Upper lobe of left lung (tissue), 6 donors: ENCODE results near the gene PHLDA1. TPM values are rescaled to one million over a fixed set of nuclear protein-coding genes. Genes with fewer than 3 reads are reported as not detected.

Experiments
- ATAC-seq, 2 donors: fragments of 200-7000 bp; cut with Tn5 transposase; one replicate each; pipeline ENCODE4 v1.9.1; 2022; ENCODE audit warnings: mild to moderate bottlenecking in 2 of 2, moderate library complexity in 2 of 2; ENCODE audit not compliant: low FRiP score in 2 of 2
- DNase-seq, 2 donors: peaks; one replicate each; pipeline ENCODE4 v3.0.0-alpha.2; 2019 to 2020
- H3K27ac ChIP-seq, 4 donors: fragments of 200-600 bp; sonication (generic); one replicate each; pipeline ENCODE4 v1.5.1; 2016 to 2019
- H3K27me3 ChIP-seq, 4 donors: fragments of 200-600 bp; sonication (generic); one replicate each; pipeline ENCODE4 v1.5.1; 2017 to 2019
- H3K36me3 ChIP-seq, 4 donors: fragments of 200-600 bp; sonication (generic); one replicate each; pipeline ENCODE4 v1.5.1; 2016 to 2019
- H3K4me1 ChIP-seq, 4 donors: fragments of 200-600 bp; sonication (generic); one replicate each; pipeline ENCODE4 v1.5.1; 2018 to 2019
- H3K4me3 ChIP-seq, 4 donors: fragments of 200-600 bp; sonication (generic); one replicate each; pipeline ENCODE4 v1.5.1; 2017 to 2019; ENCODE audit warnings: mild to moderate bottlenecking in 2 of 4, moderate library complexity in 1 of 4
- H3K9me3 ChIP-seq, 4 donors: fragments of 200-600 bp; sonication (generic); one replicate each; pipeline ENCODE4 v1.5.1; 2018 to 2019
- CTCF ChIP-seq, 6 experiments: fragments of 450-650 bp in 4 of 6; fragments of 200-600 bp in 2 of 6; sonication (generic) in 2 of 6; IDR thresholded peaks; one replicate each; pipeline ENCODE4 v1.5.1; 2016 to 2019; ENCODE audit warnings: antibody characterized with exemption in 6 of 6
- EP300 ChIP-seq, 4 donors: sonication (generic); formaldehyde crosslinking; IDR thresholded peaks; one replicate each; pipeline ENCODE4 v1.5.1; 2017; ENCODE audit warnings: antibody characterized with exemption in 4 of 4, control low read depth in 2 of 4
- POLR2A ChIP-seq, 4 donors: fragments of 450-650 bp; IDR thresholded peaks; one replicate each; pipeline ENCODE4 v1.5.1; 2016 to 2017; ENCODE audit warnings: antibody characterized with exemption in 4 of 4, mild to moderate bottlenecking in 2 of 4
- POLR2AphosphoS5 ChIP-seq, 2 donors: sonication (generic); formaldehyde crosslinking; IDR thresholded peaks; one replicate each; pipeline ENCODE4 v1.5.1; 2017; ENCODE audit warnings: antibody characterized with exemption in 2 of 2
- WGBS, 2 donors: methylation state at CpG; one replicate each; pipeline ENCODE4 v1.1.5; 2017 to 2018; 5-methylcytosine and 5-hydroxymethylcytosine counted together
- total RNA-seq, 6 donors: library from RNA; depleted of rRNA in 4 of 6; stranded (reverse); fragments of >200 nt in 4 of 6; gene quantifications; one replicate each; pipeline versions ENCODE4 v1.1.0 to v1.2.1, GENCODE V29; 2016 to 2021
- donor health status: DM: no; HTN: no; CAD: no; lungs with moderate emphysema.
- donor health status: DM: no; HTN: yes; CAD: no; lungs with severe emphysema.

The PHLDA1 gene
- total RNA-seq, 6 donors from 2014 or later = 5.2 to 31.2 (median 14.0) TPM

- H3K4me3 ChIP-seq = no peak overlapping the region
- H3K4me1 ChIP-seq = no peaks in the 10 kb centered on the region
- DNase-seq = no peak
- no peaks in the 10 kb centered on the region for H3K36me3 ChIP-seq
- no peaks in the 10 kb centered on the region for H3K27me3 ChIP-seq
- TF ChIP-seq POLR2A (IDR thresholded peaks at IDR 0.05) (no peak), CTCF (IDR thresholded peaks at IDR 0.05) (no peak), EP300 (IDR thresholded peaks at IDR 0.05) (no peak), POLR2AphosphoS5 (IDR thresholded peaks at IDR 0.05) (no peak)
- WGBS, 2 donors = 55 to 73% methylated on average over 3 of the region's 3 CpGs
- no peak overlapping the region for H3K27ac ChIP-seq
- ATAC-seq = no peak
- no peaks in the 10 kb centered on the region for H3K9me3 ChIP-seq
These were observed 33.9 kb downstream of the PHLDA1 start for GRCh38 chr12:75997658-75998057.

- Histone ChIP-seq H3K9me3 (no peaks in the 10 kb centered on the region), H3K27ac (no peak overlapping the region), H3K4me3 (no peak overlapping the region), H3K4me1 (no peaks in the 10 kb centered on the region), H3K36me3 (no peaks in the 10 kb centered on the region), H3K27me3 (no peaks in the 10 kb centered on the region)
- TF ChIP-seq POLR2A (IDR thresholded peaks at IDR 0.05) (no peak), POLR2AphosphoS5 (IDR thresholded peaks at IDR 0.05) (no peak)
- WGBS, 2 donors = 50 to 58% methylated on average over 1 of the region's 1 CpG
- ATAC-seq (no peak), DNase-seq (no peak)
These were observed 34.6 kb downstream of the PHLDA1 start for GRCh38 chr12:75996861-75997447.

GRCh38 chr12:75995691-75996090 lies 35.9 kb downstream of the PHLDA1 start:
- DNase-seq (no peak), ATAC-seq (no peak)
- TF ChIP-seq POLR2A (IDR thresholded peaks at IDR 0.05) (no peak), CTCF (IDR thresholded peaks at IDR 0.05) (no peak), EP300 (IDR thresholded peaks at IDR 0.05) (no peak), POLR2AphosphoS5 (IDR thresholded peaks at IDR 0.05) (no peak)
- no peaks in the 10 kb centered on the region for H3K9me3 ChIP-seq
- H3K27ac ChIP-seq = no peak overlapping the region
- no peaks in the 10 kb centered on the region for H3K27me3 ChIP-seq
- no peak overlapping the region for H3K4me3 ChIP-seq
- peaks cover 0 to 2% (median 0%) of the 10 kb centered on the region in 4 donors for H3K4me1 ChIP-seq
- no peaks in the 10 kb centered on the region for H3K36me3 ChIP-seq

- H3K27me3 ChIP-seq = no peaks in the 10 kb centered on the region
- WGBS, 2 donors = 67 to 75% methylated on average over 4 of the region's 4 CpGs
- ATAC-seq = no peak
These were observed 37.4 kb downstream of the PHLDA1 start for GRCh38 chr12:75994069-75994740.

GRCh38 chr12:75991753-75992152 lies 39.8 kb downstream of the PHLDA1 start:
- ATAC-seq (no peak), DNase-seq (no peak)
- TF ChIP-seq POLR2A (IDR thresholded peaks at IDR 0.05) (no peak), EP300 (IDR thresholded peaks at IDR 0.05) (no peak), POLR2AphosphoS5 (IDR thresholded peaks at IDR 0.05) (no peak), CTCF (IDR thresholded peaks at IDR 0.05) (no peak)
- Histone ChIP-seq H3K4me3 (no peak overlapping the region), H3K36me3 (no peaks in the 10 kb centered on the region), H3K4me1 (peaks cover 0 to 8% (median 1%) of the 10 kb centered on the region in 4 donors), H3K9me3 (no peaks in the 10 kb centered on the region), H3K27ac (no peak overlapping the region), H3K27me3 (no peaks in the 10 kb centered on the region)
- 75% methylated on average over 5 of the region's 5 CpGs for WGBS, 2 donors

More at GRCh38 chr12:75994069-75994740, 37.4 kb downstream of the PHLDA1 start:
- Histone ChIP-seq H3K4me3 (no peak overlapping the region), H3K4me1 (peaks cover 0 to 8% (median 1%) of the 10 kb centered on the region in 4 donors), H3K36me3 (no peaks in the 10 kb centered on the region), H3K9me3 (no peaks in the 10 kb centered on the region), H3K27ac (no peak overlapping the region)
- DNase-seq = no peak
- TF ChIP-seq EP300 (IDR thresholded peaks at IDR 0.05) = no peak
- TF ChIP-seq POLR2AphosphoS5 (IDR thresholded peaks at IDR 0.05) = no peak
- no peak for TF ChIP-seq POLR2A (IDR thresholded peaks at IDR 0.05)
- no peak for TF ChIP-seq CTCF (IDR thresholded peaks at IDR 0.05)
